Peyer's patch (tissue), 4 donors: ENCODE data around the gene EYS.

Experiments used
- POLR2A ChIP-seq, 2 donors: fragments of 450-650 bp; IDR thresholded peaks; one replicate each; pipeline ENCODE4 v1.5.1; 2017; ENCODE audit warnings: antibody characterized with exemption in 2 of 2, mild to moderate bottlenecking in 2 of 2, moderate library complexity in 2 of 2
- TF ChIP-seq, protein P1 (sequence below), 6 experiments: fragments of 450-650 bp in 4 of 6; fragments of 200-600 bp in 2 of 6; sonication (generic) in 1 of 6; IDR thresholded peaks; one replicate each; pipeline ENCODE4 v1.5.1; 2017 to 2019; ENCODE audit warnings: antibody characterized with exemption in 6 of 6, mild to moderate bottlenecking in 3 of 6, moderate library complexity in 1 of 6

DNA sequence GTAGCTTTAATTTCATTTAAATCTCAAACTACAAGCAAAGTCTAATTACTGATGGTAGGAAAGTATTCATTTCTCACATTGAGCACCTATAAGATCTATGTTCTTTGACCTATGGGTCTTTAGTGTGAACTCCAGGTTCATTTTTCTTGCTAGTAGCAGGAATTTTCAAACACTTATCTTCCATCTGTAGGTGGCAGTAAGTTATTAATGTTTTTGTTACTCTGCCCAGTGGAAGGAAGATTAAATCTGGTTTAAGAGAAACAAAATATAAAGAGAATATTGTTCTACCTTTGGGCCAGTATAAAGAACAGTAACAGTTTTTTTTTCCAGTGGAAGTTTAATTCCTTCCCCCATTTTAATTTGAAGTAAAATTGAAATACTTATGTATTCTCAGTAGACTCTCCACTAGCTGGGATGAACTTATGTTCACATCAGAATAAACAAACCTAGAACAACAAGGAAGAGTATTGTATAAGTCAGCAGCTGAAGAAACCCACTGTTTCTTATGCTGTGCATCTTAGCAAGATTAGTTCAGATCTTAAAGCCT, 1743.2 kb downstream of the EYS start:
- TF ChIP-seq, protein P1, sequence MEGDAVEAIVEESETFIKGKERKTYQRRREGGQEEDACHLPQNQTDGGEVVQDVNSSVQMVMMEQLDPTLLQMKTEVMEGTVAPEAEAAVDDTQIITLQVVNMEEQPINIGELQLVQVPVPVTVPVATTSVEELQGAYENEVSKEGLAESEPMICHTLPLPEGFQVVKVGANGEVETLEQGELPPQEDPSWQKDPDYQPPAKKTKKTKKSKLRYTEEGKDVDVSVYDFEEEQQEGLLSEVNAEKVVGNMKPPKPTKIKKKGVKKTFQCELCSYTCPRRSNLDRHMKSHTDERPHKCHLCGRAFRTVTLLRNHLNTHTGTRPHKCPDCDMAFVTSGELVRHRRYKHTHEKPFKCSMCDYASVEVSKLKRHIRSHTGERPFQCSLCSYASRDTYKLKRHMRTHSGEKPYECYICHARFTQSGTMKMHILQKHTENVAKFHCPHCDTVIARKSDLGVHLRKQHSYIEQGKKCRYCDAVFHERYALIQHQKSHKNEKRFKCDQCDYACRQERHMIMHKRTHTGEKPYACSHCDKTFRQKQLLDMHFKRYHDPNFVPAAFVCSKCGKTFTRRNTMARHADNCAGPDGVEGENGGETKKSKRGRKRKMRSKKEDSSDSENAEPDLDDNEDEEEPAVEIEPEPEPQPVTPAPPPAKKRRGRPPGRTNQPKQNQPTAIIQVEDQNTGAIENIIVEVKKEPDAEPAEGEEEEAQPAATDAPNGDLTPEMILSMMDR (IDR thresholded peaks at IDR 0.05) = no peak
- TF ChIP-seq POLR2A (IDR thresholded peaks at IDR 0.05) = no peak
